ENCODE measurements around the gene ROBO3. TPM values are rescaled to one million over a fixed set of nuclear protein-coding genes. Genes with fewer than 3 reads are reported as not detected.
A peak's percentile ranks its signal among the peaks of the same experiment; 100 is the strongest.

ROBO3 gene
- total RNA-seq, 1 donor from 2014 or later: 57.0 TPM

DNA sequence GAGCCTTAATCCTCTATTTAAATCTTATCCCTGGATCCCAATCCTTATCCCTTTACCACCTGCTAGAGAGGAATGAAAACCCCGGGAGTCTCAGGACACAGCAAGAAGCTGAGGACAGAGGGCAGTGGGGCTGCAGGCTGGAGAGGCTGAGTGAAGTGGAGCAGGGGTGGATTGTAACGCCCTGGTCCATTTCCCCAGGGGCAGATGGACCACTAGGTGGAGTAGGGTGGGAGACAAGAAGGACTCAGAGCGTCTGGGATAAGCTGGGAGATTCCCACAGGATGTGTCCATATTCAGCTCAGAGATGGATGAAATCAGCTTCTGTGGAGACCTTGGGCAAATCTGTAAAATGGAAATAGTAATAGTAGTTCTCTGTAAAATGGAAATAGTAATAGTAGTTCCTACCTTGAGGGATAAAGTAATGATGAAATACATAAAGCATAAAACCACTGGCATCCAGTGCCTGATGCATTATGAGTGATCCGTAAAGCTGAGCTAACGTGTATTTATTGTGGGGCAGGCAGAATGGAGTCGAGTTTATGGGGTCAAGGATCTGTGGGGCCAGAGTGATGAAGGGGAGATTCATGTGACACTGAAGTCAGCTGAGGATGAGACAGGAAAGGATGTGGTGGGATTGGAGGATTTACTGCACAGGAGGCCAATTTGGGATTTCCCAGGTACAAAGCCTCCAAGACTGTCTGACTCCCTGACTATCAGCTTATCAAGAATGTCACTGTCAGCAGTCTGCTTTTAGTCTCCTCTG is 34.3 kb downstream of the ROBO3 start:
- DNase-seq (ENCODE audit: low read depth): no peak
- TF ChIP-seq, protein P1, sequence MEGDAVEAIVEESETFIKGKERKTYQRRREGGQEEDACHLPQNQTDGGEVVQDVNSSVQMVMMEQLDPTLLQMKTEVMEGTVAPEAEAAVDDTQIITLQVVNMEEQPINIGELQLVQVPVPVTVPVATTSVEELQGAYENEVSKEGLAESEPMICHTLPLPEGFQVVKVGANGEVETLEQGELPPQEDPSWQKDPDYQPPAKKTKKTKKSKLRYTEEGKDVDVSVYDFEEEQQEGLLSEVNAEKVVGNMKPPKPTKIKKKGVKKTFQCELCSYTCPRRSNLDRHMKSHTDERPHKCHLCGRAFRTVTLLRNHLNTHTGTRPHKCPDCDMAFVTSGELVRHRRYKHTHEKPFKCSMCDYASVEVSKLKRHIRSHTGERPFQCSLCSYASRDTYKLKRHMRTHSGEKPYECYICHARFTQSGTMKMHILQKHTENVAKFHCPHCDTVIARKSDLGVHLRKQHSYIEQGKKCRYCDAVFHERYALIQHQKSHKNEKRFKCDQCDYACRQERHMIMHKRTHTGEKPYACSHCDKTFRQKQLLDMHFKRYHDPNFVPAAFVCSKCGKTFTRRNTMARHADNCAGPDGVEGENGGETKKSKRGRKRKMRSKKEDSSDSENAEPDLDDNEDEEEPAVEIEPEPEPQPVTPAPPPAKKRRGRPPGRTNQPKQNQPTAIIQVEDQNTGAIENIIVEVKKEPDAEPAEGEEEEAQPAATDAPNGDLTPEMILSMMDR (IDR thresholded peaks at IDR 0.05; ENCODE audit: insufficient read depth, low read length, poor library complexity, severe bottlenecking): peak; percentile 10
- Histone ChIP-seq H3K27me3 (ENCODE audit: control insufficient read depth, insufficient read depth, low read length) (no peaks in the 10 kb centered on the region), H3K36me3 (ENCODE audit: control insufficient read depth, insufficient read depth, low read length) (no peaks in the 10 kb centered on the region), H3K4me3 (ENCODE audit: low read depth, low read length) (no peak overlapping the region)

DNA sequence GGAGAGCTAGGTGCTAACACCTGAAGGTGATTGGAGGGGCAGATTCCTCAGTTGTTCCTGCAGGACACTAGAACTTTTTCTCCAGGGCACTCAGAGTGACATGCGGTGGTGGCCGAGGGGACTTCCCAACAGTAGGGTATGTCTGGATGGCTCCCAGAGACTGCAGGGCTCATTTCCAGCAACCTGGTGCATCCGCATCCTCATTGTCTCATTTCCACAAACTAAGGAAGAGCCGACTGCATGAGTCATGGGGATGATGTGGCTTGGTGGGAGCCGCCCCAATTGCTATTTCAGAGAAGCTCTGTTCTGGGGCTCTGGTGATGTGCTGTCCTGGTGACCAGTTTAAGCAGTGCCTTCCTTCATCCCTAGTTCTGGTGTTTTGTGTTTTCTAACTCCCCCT is 35.2 kb downstream of the ROBO3 start:
- TF ChIP-seq, protein P1 (IDR thresholded peaks at IDR 0.05; ENCODE audit: insufficient read depth, low read length, poor library complexity, severe bottlenecking): no peak
- DNase-seq (ENCODE audit: low read depth): peak; percentile 39
- Histone ChIP-seq H3K4me3 (ENCODE audit: low read depth, low read length) (no peak overlapping the region), H3K27me3 (ENCODE audit: control insufficient read depth, insufficient read depth, low read length) (no peaks in the 10 kb centered on the region), H3K36me3 (ENCODE audit: control insufficient read depth, insufficient read depth, low read length) (no peaks in the 10 kb centered on the region)

DNA sequence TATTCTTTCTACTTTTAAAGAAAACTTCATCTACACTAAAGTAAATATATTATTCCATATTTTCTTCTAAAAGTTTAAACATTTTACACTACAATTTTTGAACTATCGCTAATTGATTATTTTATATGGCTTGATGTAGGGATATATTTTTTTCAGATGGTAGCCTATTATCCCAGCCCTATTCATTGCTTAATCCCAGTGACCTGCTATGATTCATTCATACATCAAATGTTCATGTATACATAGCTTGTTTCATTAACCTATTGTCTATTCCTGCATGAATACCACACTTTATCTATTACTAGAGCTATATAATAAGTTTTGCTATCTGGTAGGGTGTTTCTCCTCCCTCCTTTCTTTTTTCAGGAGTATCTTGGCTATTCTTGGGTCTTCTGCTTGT is 37.4 kb downstream of the ROBO3 start:
- H3K4me3 ChIP-seq (ENCODE audit: low read depth, low read length): no peak overlapping the region
- H3K36me3 ChIP-seq (ENCODE audit: control insufficient read depth, insufficient read depth, low read length): no peaks in the 10 kb centered on the region
- no peak for DNase-seq (ENCODE audit: low read depth)
- TF ChIP-seq, protein P1 (IDR thresholded peaks at IDR 0.05; ENCODE audit: insufficient read depth, low read length, poor library complexity, severe bottlenecking): no peak
- no peaks in the 10 kb centered on the region for H3K27me3 ChIP-seq (ENCODE audit: control insufficient read depth, insufficient read depth, low read length)

DNA sequence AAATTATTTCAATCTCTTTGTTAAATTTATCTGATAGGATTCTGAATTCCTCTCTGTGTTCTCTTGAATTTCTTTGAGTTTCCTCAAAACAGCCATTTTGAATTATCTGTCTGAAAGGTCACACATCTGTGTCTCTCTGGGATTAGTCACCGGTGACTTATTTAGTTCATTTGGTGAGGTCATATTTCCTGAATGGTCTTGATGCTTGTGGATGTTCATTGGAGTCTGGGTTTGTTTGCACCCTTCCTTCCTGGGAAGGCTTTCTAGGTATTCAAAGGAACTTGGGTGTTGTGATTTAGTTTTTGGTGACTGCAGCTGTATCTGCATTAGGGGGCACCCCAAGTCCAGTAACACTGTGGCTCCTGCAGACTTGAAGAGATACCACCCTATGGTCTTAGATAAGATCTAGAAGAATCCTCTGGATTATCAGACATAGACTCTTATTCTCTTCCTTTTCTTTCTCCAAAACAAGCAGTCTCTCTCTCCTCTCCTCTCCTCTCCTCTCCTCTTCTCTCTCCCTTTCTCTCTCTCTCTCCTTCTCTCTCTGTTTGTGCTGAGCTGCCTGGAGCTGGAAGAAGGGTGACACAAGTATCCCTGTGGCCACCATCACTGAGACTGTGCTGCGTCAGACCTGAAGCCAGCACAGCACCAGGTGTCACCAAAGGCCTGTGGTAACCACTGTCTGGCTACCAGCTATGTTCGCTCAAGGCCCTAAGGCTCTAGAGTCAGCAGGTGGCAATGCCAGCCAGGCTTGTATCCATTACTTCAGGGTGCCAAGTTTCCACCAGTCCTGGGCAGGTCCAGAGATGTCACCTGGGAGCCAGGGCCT is 50.5 kb downstream of the ROBO3 start:
- TF ChIP-seq, protein P1 (IDR thresholded peaks at IDR 0.05; ENCODE audit: insufficient read depth, low read length, poor library complexity, severe bottlenecking): no peak
- Histone ChIP-seq H3K36me3 (ENCODE audit: control insufficient read depth, insufficient read depth, low read length) (no peaks in the 10 kb centered on the region), H3K27me3 (ENCODE audit: control insufficient read depth, insufficient read depth, low read length) (no peaks in the 10 kb centered on the region), H3K4me3 (ENCODE audit: low read depth, low read length) (no peak overlapping the region)
- DNase-seq (ENCODE audit: low read depth): no peak

DNA sequence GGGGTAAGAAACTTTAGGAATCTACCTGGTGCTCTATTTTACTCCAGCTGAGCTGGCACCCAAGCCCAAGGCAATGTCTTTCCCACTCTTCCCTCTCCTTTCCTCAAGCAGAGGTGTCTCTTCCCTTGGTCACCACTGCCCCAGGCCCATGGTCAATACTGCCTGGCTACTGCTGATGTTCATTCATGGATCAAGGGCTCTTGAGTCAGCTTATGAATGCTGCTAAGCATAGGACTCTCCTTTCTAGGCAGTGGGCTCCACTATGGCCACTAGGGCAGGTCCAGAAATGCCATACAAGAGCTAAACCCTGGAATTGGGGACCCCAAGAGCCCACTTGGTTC is 51.1 kb downstream of the ROBO3 start:
- Histone ChIP-seq H3K4me3 (ENCODE audit: low read depth, low read length) (no peak overlapping the region), H3K27me3 (ENCODE audit: control insufficient read depth, insufficient read depth, low read length) (no peaks in the 10 kb centered on the region), H3K36me3 (ENCODE audit: control insufficient read depth, insufficient read depth, low read length) (no peaks in the 10 kb centered on the region)
- DNase-seq (ENCODE audit: low read depth): no peak
- TF ChIP-seq, protein P1 (IDR thresholded peaks at IDR 0.05; ENCODE audit: insufficient read depth, low read length, poor library complexity, severe bottlenecking): no peak

Data from kidney epithelial cell (primary cell).